Fibroblast of the aortic adventitia (primary cell): ENCODE measurements around the gene PCSK5. TPM values are rescaled to one million over a fixed set of nuclear protein-coding genes. Genes with fewer than 3 reads are reported as not detected.
"Not testable (repeated sequence)": the region's sequence is repeated elsewhere in the genome, so short reads cannot be mapped to it uniquely, and the experiment has no call there.

Source experiments
- DNase-seq: peaks from one replicate; pipeline ENCODE4 v3.0.0-alpha.2; 2010; ENCODE audit warnings: low read depth
- H3K4me3 ChIP-seq: 2 replicates; pipeline ENCODE4 v1.5.1; 2011; ENCODE audit warnings: low read depth, mild to moderate bottlenecking, control low read depth, low read length, moderate library complexity
- CTCF ChIP-seq: IDR thresholded peaks from 2 replicates; pipeline ENCODE4 v1.5.1; 2011; ENCODE audit warnings: mild to moderate bottlenecking, low read length, control low read depth, inconsistent platforms; ENCODE audit not compliant: insufficient read depth
- total RNA-seq: library from RNA; depleted of rRNA; stranded (reverse); fragments of >200 nt; gene quantifications from 2 replicates; pipeline ENCODE4 v1.2.3, GENCODE V29; 2012; ENCODE audit warnings: low replicate concordance

PCSK5 gene
- total RNA-seq, 1 donor, result 3.6 TPM

- DNase-seq, result peak; percentile 56
- H3K4me3 ChIP-seq, result no peak overlapping the region
- TF ChIP-seq CTCF, result peak; percentile 5
Measured at GRCh38 chr9:76321195-76321828, 430.8 kb downstream of the PCSK5 start.

DNA sequence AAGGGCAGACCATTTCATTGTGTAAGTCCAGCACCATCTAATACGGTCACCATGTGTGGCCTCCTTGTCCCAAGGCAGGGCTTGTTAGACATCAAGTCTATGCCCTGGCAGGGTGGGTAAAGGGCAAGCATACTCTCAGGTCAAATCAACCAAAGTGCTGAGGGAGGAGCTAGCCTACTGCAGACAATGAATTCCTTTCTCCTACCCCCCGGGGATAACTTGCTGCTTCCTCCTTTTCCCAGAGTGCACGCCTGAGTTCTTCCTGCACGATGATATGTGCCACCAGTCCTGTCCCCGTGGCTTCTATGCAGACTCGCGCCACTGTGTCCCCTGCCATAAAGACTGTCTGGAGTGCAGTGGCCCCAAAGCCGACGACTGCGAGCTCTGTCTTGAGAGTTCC lies 432.3 kb downstream of the PCSK5 start:
- no peak overlapping the region for H3K4me3 ChIP-seq
- no peak for TF ChIP-seq CTCF
- DNase-seq, result no peak

GRCh38 chr9:76323490-76323889 lies 433.0 kb downstream of the PCSK5 start:
- TF ChIP-seq CTCF, result no peak
- H3K4me3 ChIP-seq, result no peak overlapping the region
- DNase-seq, result no peak

DNA sequence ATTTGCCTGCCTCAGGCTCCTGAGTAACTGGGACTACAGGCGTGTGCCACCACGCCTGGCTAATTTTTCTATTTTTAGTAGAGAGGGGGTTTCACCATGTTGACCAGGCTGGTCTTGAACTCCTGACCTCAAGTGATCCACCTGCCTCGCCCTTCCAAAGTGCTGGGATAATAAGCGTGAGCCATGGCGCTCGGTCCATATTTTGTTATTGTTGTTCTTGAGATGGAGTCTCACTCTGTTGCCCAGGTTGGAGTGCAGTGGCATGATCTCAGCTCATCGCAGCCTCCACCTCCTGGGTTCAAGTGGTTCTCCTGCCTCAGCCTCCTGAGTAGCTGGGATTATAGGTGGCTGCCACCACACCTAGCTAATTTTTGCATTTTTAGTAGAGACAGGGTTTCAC lies 433.6 kb downstream of the PCSK5 start:
- not testable (repeated sequence) for H3K4me3 ChIP-seq, DNase-seq

DNA sequence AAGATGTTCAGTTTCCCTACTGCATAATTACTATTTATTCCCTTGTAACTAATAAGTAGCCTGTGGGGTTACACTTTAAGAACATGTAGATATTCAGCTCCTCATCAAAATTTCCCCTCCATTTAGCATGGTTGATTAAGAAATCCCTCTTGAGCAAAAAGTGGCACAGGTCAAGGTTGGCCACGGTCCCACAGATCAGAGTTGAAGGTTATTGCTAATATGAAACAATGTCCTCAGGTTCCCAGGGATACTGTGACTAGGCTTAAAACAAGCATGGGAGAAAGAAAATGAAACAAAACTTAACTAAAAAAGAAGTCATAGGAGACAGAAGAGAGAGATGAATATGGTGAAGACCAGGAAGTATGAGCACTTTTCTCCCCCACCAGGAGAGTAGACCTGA lies 439.6 kb downstream of the PCSK5 start:
- DNase-seq, result no peak
- TF ChIP-seq CTCF, result no peak
- no peak overlapping the region for H3K4me3 ChIP-seq

- TF ChIP-seq CTCF, result no peak
- no peak for DNase-seq
- H3K4me3 ChIP-seq, result no peak overlapping the region
Measured at GRCh38 chr9:76333388-76333787, 442.9 kb downstream of the PCSK5 start.

- H3K4me3 ChIP-seq, result no peak overlapping the region
- no peak for TF ChIP-seq CTCF
- no peak for DNase-seq
Measured at GRCh38 chr9:76333964-76334363, 443.5 kb downstream of the PCSK5 start.
